NT2/D1 (cell line): Measurements from ENCODE around the gene RPTOR.

Source experiments
- SUZ12 ChIP-seq: IDR thresholded peaks from 2 replicates; pipeline ENCODE4 v1.6.1; 2011; ENCODE audit not compliant: insufficient read length, insufficient read depth; ENCODE audit errors: extremely low read depth
- YY1 ChIP-seq: IDR thresholded peaks from 2 replicates; pipeline ENCODE4 v1.6.1; 2011; ENCODE audit not compliant: insufficient read length, insufficient read depth

DNA sequence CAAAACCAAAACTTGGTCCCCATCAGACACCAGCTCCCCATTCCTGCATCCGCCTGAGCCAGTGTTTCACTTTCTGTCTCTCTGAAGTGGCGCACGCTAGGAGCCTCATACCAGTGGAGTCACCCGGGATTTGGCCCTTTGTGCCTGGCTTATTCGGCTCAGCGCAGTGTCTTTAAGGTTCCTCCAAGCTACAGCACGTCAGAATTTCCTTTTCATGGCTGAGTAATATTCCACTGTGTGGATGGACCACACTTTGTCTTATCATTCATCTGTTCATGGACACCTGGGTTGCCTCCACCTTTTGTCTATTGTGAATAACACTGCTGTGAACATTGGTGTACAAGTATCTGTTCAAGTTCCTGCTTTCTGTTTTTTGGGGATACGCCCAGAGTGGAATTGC is 401.8 kb downstream of the RPTOR start:
- TF ChIP-seq SUZ12 = no peak
- no peak for TF ChIP-seq YY1
